Measurements from ENCODE around the gene GNAQ.
A peak's percentile ranks its signal among the peaks of the same experiment; 100 is the strongest.
"Not testable (repeated sequence)": the region's sequence is repeated elsewhere in the genome, so short reads cannot be mapped to it uniquely, and the experiment has no call there.

The GNAQ gene

DNA sequence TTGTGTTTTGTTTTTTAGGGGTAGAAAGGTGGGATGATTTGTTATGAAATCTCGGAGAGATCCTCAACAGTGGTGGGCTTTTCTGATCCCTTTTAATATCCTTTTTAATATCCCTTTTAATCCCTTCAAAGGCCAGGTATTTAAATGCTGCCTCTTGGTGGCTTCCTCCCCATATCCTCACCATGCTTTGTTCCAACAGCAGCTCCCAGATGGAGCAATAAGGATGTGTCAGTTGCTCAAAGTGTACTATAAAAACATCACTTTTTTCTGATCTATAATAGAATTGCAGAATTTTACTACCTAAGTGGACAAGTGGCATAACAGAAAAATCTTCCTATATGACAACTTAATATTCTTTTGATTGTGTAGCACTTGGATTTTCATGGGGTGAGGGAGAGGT lies 160.1 kb downstream of the GNAQ start:
- TF ChIP-seq, protein P1, sequence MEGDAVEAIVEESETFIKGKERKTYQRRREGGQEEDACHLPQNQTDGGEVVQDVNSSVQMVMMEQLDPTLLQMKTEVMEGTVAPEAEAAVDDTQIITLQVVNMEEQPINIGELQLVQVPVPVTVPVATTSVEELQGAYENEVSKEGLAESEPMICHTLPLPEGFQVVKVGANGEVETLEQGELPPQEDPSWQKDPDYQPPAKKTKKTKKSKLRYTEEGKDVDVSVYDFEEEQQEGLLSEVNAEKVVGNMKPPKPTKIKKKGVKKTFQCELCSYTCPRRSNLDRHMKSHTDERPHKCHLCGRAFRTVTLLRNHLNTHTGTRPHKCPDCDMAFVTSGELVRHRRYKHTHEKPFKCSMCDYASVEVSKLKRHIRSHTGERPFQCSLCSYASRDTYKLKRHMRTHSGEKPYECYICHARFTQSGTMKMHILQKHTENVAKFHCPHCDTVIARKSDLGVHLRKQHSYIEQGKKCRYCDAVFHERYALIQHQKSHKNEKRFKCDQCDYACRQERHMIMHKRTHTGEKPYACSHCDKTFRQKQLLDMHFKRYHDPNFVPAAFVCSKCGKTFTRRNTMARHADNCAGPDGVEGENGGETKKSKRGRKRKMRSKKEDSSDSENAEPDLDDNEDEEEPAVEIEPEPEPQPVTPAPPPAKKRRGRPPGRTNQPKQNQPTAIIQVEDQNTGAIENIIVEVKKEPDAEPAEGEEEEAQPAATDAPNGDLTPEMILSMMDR (IDR thresholded peaks at IDR 0.05; ENCODE audit: insufficient read depth, low read depth, low read length, missing control alignments), result no peak
- no peak for DNase-seq (ENCODE audit: low read depth)
- no peak overlapping the region for H3K4me3 ChIP-seq (ENCODE audit: low read depth, low read length)

DNA sequence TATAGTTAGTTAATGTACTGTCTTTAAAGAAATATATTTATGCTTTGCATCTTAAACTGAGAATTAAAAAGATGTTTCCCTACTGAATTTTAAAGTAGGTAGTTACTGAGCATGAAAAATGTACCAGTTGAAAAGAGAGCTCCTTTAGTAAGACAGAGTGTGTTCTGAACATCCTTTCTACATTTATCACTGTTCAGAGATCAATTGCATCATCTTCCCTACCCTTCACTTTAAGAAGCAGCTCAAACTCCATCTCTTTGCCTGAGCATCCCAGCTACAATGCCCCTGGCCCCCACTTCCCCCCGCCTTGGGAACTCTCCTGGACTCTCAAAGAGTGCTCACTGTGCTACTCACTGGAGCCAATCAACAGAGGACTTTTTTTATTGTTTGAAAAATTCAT lies 164.7 kb downstream of the GNAQ start:
- TF ChIP-seq, protein P1 (IDR thresholded peaks at IDR 0.05; ENCODE audit: insufficient read depth, low read depth, low read length, missing control alignments), result no peak
- H3K4me3 ChIP-seq (ENCODE audit: low read depth, low read length), result no peak overlapping the region
- DNase-seq (ENCODE audit: low read depth), result no peak

GRCh38 chr9:77865385-77866047 lies 166.1 kb downstream of the GNAQ start:
- DNase-seq (ENCODE audit: low read depth), result no peak
- H3K4me3 ChIP-seq (ENCODE audit: low read depth, low read length), result no peak overlapping the region
- TF ChIP-seq, protein P1 (IDR thresholded peaks at IDR 0.05; ENCODE audit: insufficient read depth, low read depth, low read length, missing control alignments), result no peak

GRCh38 chr9:77864211-77864889 lies 167.3 kb downstream of the GNAQ start:
- DNase-seq (ENCODE audit: low read depth), result peak; percentile 51
- H3K4me3 ChIP-seq (ENCODE audit: low read depth, low read length), result no peak overlapping the region

GRCh38 chr9:77863638-77864037 lies 168.0 kb downstream of the GNAQ start:
- not testable (repeated sequence) for DNase-seq (ENCODE audit: low read depth); H3K4me3 ChIP-seq (ENCODE audit: low read depth, low read length)

More at GRCh38 chr9:77864211-77864889, 167.3 kb downstream of the GNAQ start:
- TF ChIP-seq, protein P1 (IDR thresholded peaks at IDR 0.05; ENCODE audit: insufficient read depth, low read depth, low read length, missing control alignments), result no peak

GRCh38 chr9:77860953-77861352 lies 170.7 kb downstream of the GNAQ start:
- H3K4me3 ChIP-seq (ENCODE audit: low read depth, low read length); DNase-seq (ENCODE audit: low read depth): not testable (repeated sequence)

GRCh38 chr9:77857513-77858259 lies 173.9 kb downstream of the GNAQ start:
- no peak overlapping the region for H3K4me3 ChIP-seq (ENCODE audit: low read depth, low read length)
- no peak for DNase-seq (ENCODE audit: low read depth)
- TF ChIP-seq, protein P1 (IDR thresholded peaks at IDR 0.05; ENCODE audit: insufficient read depth, low read depth, low read length, missing control alignments), result no peak
